ENCODE results near the gene ESYT2.

Gene ESYT2

GRCh38 chr7:158765020-158765419, 64.3 kb downstream of the ESYT2 start:
- no peak for DNase-seq

DNA sequence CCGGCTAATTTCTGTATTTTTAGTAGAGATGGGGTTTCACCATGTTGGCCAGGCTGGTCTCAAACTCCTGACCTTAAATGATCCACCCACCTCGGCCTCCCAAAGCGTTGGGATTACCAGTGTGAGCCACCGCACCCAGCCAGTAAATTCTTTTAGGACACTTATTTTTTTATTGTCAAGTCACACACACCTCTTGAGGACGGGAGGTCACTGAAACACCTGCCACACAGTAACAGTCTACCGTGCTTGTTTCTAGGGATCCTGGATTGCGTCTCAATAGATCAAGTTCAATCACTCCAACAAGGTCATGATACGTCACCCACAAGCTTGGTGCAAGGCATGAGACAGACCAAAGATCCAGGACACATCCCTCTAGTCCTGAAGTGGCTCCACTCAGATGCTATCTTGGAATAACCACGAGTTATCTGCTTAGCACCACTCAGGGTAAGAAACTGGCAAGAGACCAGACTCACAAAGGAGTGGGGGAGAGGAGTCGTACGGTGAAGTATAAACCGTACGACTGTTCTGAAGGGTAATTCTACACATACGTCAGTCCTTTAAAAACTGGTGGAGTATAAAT, 65.8 kb downstream of the ESYT2 start:
- no peak for DNase-seq

DNA sequence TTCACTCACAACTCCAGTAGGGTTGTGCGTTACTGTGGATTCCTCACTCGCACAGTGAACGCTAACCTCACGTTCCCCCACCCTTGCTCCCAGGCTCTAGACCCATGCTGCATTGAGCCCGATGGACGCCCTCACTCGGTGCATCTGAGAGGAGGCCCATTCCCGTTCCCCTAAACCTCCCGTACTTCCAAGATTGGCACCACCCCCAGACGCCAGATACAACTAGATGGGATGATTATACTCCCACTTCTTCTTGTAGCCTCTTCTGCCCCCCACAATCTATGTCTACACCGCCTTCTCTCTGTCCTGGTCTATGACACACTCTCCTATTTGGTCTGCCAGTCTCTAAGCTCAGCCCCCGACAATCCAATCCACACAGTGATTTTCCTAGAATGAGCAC, 67.4 kb downstream of the ESYT2 start:
- no peak for DNase-seq

GRCh38 chr7:158760936-158761335, 68.4 kb downstream of the ESYT2 start:
- no peak for DNase-seq

- DNase-seq: no peak
These were observed 68.9 kb downstream of the ESYT2 start for GRCh38 chr7:158760445-158760764.

- peak; percentile 81 for DNase-seq
These were observed 69.4 kb downstream of the ESYT2 start for GRCh38 chr7:158759749-158760444.

- DNase-seq: peak; percentile 84
These were observed 70.1 kb downstream of the ESYT2 start for GRCh38 chr7:158759245-158759614.

DNA sequence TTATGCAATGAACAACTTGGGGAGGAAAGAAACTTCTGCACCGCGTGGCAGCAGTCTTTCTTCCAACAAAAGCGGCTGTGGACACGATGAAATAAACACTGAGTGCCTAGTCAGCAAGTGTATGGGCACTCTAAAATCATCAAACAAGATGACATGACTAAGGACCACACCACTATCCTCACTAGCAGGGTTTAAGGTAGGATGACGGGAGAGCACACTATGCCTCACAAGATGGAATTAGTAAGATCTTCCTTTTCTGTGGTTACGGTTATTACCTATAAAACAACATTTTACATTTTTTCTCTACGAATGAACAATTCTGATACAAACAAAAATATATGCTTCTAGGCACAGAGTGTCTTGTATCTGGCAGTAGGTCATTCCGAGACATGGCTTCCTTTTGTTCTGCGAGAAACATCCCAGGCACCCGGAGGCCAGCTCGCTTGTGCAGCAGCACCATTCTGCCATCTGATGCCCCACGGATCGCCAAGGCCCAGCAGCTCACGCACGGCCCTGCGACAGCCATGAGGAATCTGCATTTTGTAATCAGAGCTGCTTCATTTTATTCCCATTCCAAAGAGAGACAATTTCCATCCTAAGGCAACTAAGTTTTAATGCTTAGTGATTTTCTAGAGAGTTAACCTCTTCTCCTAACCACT, 70.6 kb downstream of the ESYT2 start:
- no peak for DNase-seq

GRCh38 chr7:158757404-158757989, 71.8 kb downstream of the ESYT2 start:
- no peak for DNase-seq

DNA sequence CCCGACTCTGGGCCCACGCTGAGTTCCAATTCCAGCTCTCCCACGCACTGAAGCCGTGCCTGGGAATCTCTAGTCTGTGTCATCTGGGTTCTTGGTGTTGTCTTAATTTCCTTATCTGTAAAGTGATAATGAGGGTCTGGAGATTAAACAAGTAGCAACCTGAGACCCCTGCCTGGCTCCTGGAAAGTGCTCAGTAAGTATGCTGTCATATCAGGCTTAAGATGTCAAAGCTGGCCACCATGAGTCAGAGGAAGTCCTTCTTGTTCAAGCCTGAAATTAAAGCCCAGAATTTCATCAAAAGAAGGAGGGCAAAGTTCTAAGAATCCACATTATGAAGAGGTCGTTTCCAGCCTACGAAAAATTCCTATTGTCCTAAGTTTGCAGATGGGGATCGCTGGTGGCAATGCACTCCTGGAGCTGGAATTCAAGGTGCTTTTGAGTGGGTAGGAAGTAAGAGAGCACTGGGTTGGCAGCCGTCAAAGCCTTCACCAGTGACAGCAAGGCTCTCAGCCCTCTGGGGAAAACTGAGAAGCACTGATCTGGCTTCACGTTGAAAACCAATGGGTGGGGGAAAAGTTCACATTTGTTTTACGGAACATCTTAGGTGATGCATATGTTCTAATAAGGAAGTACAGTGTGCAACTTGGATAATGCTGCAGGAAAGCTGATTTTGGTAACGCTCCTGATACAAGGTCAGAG, 74.4 kb downstream of the ESYT2 start:
- DNase-seq: no peak

- DNase-seq: no peak
These were observed 75.4 kb downstream of the ESYT2 start for GRCh38 chr7:158753900-158754299.

DNA sequence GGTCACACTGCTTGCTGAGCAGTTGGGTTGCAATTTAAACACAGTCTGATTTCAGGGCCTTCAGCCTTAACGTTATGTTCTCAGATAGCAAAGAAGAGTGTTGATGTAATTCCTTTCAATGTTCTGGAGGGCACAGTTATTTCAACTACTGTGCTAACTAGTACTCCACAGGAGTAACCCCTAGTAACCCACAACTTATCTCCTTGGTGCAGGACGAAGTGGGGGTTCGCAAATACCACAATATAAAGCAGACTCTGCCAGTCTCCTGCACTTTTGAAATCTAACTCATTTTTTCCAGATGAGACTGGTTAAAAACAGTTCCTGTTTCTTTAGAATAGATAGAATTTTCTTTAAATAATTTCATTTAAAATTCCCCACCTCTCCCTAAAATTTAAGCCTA, 77.6 kb downstream of the ESYT2 start:
- no peak for DNase-seq

DNA sequence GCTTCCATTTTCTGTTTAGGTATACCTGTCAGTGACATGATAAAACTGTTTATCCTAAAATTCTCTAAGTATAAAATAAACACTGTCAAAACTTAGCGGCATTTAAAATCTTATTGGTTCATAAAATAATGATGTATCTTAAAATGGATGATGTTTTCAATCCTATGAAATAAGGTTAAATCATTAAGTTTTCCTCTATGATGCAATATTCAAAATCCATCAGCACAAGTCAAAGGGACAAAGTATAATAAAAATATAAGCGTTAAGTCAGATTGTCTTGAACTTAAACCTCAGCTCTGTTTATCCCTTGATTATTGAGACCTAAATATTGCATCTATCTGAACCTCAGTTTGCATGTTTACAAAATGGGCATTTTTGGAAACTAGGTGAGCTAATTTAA, 78.1 kb downstream of the ESYT2 start:
- no peak for DNase-seq

- DNase-seq: no peak
These were observed 78.6 kb downstream of the ESYT2 start for GRCh38 chr7:158750702-158751101.

GRCh38 chr7:158749396-158749795, 79.9 kb downstream of the ESYT2 start:
- DNase-seq: no peak

DNA sequence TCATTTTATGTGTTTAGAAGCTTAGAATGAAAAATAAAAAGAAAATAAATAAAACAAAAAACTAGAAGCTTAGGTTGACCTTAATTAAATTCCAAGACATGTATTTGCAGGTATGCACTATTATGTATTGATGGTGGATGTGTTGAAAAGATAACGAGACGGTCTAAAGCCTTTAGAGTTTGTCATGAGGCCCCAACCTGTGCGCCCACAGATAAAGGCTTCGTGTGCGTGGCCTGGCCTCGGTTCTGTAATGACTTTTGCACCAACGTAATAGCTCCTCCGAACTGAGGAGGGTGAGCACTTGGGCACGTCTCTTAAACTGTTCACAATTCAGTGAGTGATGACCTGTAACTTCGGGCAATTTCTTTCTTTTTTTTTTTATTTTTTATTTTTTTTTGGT, 81.0 kb downstream of the ESYT2 start:
- DNase-seq: no peak

GRCh38 chr7:158747408-158747807, 81.9 kb downstream of the ESYT2 start:
- DNase-seq: no peak

GRCh38 chr7:158746957-158747356, 82.4 kb downstream of the ESYT2 start:
- no peak for DNase-seq

GRCh38 chr7:158745057-158745715, 84.1 kb downstream of the ESYT2 start:
- no peak for DNase-seq

DNA sequence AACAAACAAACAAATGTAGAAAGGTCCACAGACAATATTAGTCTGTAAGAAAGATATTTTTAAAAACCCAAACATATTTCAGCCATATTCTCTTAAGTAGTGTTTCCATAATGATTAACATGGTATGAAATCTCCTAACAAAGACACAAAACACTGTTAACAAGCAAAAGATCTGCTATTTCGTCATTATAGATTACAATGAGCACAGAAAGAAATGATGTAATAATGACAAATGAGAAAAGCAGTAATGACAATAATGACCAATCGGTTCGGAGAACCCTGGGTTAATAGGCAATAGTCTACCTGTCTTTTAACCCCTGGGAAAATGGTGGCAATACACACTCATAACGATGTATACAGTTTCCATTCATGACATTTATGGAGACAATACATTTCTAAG, 85.2 kb downstream of the ESYT2 start:
- DNase-seq: no peak

- DNase-seq: no peak
These were observed 86.1 kb downstream of the ESYT2 start for GRCh38 chr7:158743219-158743618.

- DNase-seq: no peak
These were observed 87.1 kb downstream of the ESYT2 start for GRCh38 chr7:158742065-158742821.

Measured in NCI-H187 treated with DMSO at 0.1 percent for 48 hours (cell line).